Spinal cord (tissue), 10 donors: ENCODE data around the gene RTP3. TPM values are rescaled to one million over a fixed set of nuclear protein-coding genes. Genes with fewer than 3 reads are reported as not detected.

Experiments
- DNase-seq, 6 donors: peaks; one replicate each; pipeline versions ENCODE4 v3.0.0 to v3.0.0-alpha.2; 2013 to 2015; ENCODE audit warnings: low spot score in 6 of 6, low read depth in 4 of 6
- H3K27ac ChIP-seq: one replicate; pipeline ENCODE4 v1.5.1; 2013; ENCODE audit warnings: low read depth, low read length, control low read depth
- H3K27me3 ChIP-seq: one replicate; pipeline ENCODE4 v1.6.1; 2013; ENCODE audit warnings: low read length; ENCODE audit not compliant: control insufficient read depth, insufficient read depth
- H3K36me3 ChIP-seq: one replicate; pipeline ENCODE4 v1.6.1; 2013; ENCODE audit warnings: low read length; ENCODE audit not compliant: control insufficient read depth, insufficient read depth
- H3K4me1 ChIP-seq: one replicate; pipeline ENCODE4 v1.6.1; 2013; ENCODE audit warnings: low read length; ENCODE audit not compliant: control insufficient read depth, insufficient read depth
- H3K4me3 ChIP-seq: one replicate; pipeline ENCODE4 v1.5.1; 2013; ENCODE audit warnings: low read depth, low read length, control low read depth
- H3K9me3 ChIP-seq: one replicate; pipeline ENCODE4 v1.6.1; 2013; ENCODE audit warnings: low read length; ENCODE audit not compliant: control insufficient read depth, insufficient read depth
- WGBS: methylation state at CpG from one replicate; pipeline ENCODE4 v1.1.5; 2013; ENCODE audit warnings: missing lambda C conversion rate; ENCODE audit not compliant: insufficient coverage; 5-methylcytosine and 5-hydroxymethylcytosine counted together
- polyA plus RNA-seq, 2 donors: library from polyadenylated mRNA; unstranded; fragments of 120-200 nt; gene quantifications; one replicate each; pipeline ENCODE4 v1.2.1, GENCODE V29; 2013; ENCODE audit not compliant: insufficient read length in 2 of 2
- total RNA-seq, 2 donors: library from RNA; depleted of rRNA in 1 of 2; stranded (reverse); fragments of 120-200 nt in 1 of 2; fragments of >200 nt in 1 of 2; gene quantifications; one replicate each; pipeline versions ENCODE4 v1.2.3 to v1.2.4, GENCODE V29; 2013 to 2014
- donor health status: healthy.

The RTP3 gene
- total and polyA plus RNA-seq, 4 donors: not detected

DNA sequence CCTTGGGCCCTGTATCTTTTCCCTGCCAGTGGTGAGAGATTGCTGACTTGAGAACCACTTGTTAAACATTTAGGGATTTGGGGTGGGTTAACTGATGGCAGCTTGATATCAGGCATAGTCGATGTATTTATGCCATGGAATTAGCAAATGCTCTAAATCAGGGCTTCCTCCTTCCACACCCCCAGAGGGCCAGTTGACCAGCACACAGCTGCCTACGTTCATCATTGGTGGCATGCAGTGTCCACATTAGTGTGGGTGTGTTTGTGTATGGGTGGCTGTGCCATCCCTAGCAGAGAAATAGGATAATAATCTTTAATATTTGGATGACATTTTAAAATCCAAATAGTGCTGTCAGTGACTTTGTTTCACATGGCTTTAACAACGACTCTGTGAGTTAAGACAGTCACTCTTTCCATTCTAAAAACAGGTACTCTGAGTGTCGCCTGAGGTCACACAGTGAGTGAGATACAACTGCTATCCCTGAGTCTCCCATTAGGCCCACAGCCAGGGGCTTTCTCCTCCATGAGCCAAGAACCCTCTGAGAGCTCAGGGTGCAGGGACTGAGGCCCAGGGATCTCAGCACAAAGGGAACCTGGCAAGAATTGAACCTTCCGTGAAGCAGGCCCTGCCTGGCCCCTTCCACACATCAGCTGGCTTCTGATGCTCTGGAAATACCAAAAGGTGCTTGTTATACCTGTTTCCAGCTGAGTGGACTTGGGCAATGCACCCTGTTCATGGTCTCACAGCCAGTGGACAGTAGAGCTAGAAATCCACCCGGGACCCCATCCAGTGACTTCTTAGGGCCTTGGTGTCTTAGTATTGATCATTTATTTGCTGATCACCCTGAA is 28.8 kb upstream of the RTP3 start:
- Histone ChIP-seq H3K4me3 (no peak overlapping the region), H3K27ac (no peak overlapping the region), H3K9me3 (no peaks in the 10 kb centered on the region), H3K4me1 (peaks cover 8% of the 10 kb centered on the region), H3K27me3 (peaks cover 14% of the 10 kb centered on the region), H3K36me3 (no peaks in the 10 kb centered on the region)
- WGBS: 98% methylated on average over 3 of the region's 6 CpGs
- DNase-seq: no peak

DNA sequence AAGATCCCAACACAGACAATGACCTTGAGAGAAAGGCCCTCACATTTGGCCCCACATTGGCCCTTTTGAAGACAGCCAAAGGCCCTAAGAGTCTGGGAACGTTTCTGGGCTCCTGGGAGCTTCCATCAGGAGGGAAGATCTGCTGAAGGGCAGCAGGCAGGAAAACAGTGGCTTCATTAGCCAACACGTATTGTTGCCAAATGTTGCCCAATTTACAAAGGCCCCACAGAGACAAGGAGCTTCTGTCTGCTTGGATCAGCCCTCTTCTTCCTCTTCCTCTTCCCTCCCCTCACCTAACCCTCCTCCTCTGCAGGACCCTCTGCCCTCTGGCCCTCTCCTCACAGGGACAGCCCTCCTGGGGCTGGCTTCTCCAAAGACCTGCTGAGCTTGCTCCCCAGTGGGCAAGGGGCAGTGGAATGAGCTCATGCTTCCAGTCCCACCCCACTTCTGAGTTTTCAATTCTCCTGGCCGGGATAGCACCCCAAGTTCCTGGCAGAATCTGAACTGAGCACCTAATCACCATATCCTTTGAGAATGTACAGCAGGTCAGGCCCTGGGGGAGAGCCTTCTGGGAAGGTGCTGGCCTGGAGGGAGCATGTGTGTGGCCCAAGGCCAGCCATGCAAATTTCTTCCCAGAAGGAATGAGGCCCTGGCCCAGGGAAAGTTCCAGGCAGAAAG is 28.0 kb upstream of the RTP3 start:
- Histone ChIP-seq H3K9me3 (no peaks in the 10 kb centered on the region), H3K27me3 (peaks cover 6% of the 10 kb centered on the region), H3K4me1 (peaks cover 2% of the 10 kb centered on the region), H3K36me3 (no peaks in the 10 kb centered on the region), H3K4me3 (no peak overlapping the region), H3K27ac (no peak overlapping the region)
- DNase-seq: no peak
- 42% methylated on average over 3 of the region's 3 CpGs for WGBS

DNA sequence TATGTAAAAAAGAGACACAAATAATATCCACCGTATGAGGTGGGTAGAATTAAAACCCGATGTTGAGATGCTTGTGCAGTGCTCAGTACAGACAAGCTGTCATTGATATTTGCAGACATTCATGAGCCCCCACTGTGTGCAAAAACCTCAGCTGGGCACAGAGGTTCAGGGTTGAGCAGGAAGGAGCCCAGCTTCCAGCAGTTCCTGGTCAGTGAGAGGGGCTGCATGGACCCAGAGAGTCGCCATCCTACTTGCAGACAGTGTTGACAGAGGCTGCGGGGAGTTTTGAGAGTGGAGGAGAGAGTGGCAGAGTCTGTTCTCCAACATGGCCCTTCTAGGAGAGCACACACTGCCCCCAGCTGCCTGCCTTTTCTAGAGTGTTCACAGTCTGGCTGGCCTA is 26.9 kb upstream of the RTP3 start:
- DNase-seq: no peak
- Histone ChIP-seq H3K27me3 (no peaks in the 10 kb centered on the region), H3K9me3 (no peaks in the 10 kb centered on the region), H3K27ac (no peak overlapping the region), H3K4me3 (no peak overlapping the region), H3K4me1 (no peaks in the 10 kb centered on the region), H3K36me3 (no peaks in the 10 kb centered on the region)
- 89% methylated on average over 4 of the region's 4 CpGs for WGBS

DNA sequence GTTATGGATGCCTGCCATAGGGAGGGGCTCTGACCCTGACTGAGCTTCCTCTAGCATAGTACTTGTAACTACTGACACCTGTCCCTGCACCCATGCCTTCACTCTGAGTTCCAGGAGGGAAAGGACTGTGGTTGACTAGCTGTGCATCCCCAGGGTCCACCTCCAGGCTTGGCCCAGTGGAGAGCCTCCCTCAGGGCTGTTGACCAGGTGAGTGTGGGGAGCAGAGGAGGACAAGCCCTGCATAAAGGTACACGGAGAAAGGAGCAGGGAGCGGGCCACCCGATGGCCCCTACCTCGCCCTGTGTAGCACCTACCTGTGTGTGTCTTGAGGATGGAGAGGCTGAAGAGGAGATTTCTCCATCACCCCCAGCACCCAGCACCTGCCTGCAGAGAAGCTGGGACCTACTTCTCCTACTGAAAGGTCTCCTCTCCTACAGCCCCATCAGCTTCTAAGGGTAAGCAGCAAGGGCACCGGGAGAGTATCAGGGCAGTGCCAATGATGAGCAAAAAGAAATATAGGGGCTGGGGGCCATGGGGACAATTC is 26.3 kb upstream of the RTP3 start:
- DNase-seq: no peak
- no peaks in the 10 kb centered on the region for H3K9me3 ChIP-seq
- no CpG with 5 or more reads among the region's 5 CpGs for WGBS
- no peaks in the 10 kb centered on the region for H3K27me3 ChIP-seq
- no peaks in the 10 kb centered on the region for H3K36me3 ChIP-seq
- H3K4me1 ChIP-seq: no peaks in the 10 kb centered on the region
- no peak overlapping the region for H3K4me3 ChIP-seq
- no peak overlapping the region for H3K27ac ChIP-seq

DNA sequence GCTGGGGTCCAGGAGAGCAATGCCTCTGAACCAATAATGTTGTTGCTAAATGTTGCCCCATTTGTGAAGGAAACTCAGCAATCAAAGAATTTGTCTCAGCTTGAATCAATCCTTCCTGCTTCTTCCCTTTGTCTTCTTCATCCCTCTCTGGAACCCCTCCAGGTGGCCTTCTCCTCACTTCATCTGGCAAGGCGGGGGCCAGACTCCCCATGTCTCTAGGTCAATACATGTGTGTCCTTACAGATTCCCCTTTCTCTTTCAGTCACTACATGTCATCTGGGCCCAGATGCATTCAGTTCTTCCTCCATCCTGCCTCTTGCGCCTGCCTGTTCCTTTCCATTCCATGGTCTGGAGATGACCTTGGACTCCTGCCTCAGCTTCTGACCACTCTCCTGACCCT is 25.0 kb upstream of the RTP3 start:
- H3K36me3 ChIP-seq: no peaks in the 10 kb centered on the region
- DNase-seq: no peak
- no peak overlapping the region for H3K4me3 ChIP-seq
- no peaks in the 10 kb centered on the region for H3K4me1 ChIP-seq
- no peaks in the 10 kb centered on the region for H3K27me3 ChIP-seq
- WGBS: 80% methylated on average over 2 of the region's 2 CpGs
- no peaks in the 10 kb centered on the region for H3K9me3 ChIP-seq
- H3K27ac ChIP-seq: no peak overlapping the region

DNA sequence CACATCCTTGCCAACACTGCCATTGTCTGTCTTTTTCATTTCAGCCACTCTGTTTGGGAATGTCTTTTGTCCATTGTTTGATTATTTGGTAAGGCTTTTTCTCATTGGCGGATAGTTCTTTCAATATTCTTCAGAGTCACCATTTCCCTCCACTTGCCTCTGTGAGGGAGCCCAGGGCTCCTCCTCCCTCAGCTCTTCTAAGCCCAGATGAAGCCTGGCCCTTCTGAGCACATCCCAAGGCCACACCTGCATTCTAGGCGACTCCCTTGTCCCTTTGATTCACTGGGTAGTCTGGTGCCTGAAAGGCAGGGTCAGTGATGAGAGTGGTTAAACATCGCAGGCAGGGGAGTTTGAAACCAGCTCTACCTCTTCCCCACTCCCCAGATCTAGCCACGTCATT is 20.6 kb upstream of the RTP3 start:
- no peak overlapping the region for H3K4me3 ChIP-seq
- DNase-seq: no peak
- no peaks in the 10 kb centered on the region for H3K36me3 ChIP-seq
- H3K27me3 ChIP-seq: no peaks in the 10 kb centered on the region
- no CpG with 5 or more reads among the region's 4 CpGs for WGBS
- H3K9me3 ChIP-seq: no peaks in the 10 kb centered on the region
- H3K4me1 ChIP-seq: no peaks in the 10 kb centered on the region
- H3K27ac ChIP-seq: no peak overlapping the region

DNA sequence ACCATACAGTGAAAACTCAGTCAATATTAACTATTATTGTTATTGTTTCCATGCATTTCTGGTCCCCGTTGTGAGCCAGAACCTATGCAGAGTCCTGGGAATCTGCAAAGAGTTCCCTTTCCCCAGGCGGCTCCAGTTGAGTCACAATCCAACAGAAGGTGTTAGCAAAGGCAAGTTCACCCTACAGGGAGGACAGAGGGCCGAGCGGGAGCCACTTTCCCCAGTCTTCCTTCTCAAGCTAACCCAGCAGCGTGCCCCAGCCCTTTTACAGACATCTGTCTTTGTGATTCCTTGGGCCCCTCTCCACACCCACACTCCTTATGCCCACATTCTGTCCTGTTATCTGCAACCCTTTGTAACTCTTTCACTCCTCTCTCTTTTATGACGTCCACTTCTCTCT is 20.0 kb upstream of the RTP3 start:
- H3K4me3 ChIP-seq: no peak overlapping the region
- H3K9me3 ChIP-seq: no peaks in the 10 kb centered on the region
- no peak for DNase-seq
- 77% methylated on average over 5 of the region's 6 CpGs for WGBS
- no peak overlapping the region for H3K27ac ChIP-seq
- no peaks in the 10 kb centered on the region for H3K4me1 ChIP-seq
- no peaks in the 10 kb centered on the region for H3K27me3 ChIP-seq
- no peaks in the 10 kb centered on the region for H3K36me3 ChIP-seq

DNA sequence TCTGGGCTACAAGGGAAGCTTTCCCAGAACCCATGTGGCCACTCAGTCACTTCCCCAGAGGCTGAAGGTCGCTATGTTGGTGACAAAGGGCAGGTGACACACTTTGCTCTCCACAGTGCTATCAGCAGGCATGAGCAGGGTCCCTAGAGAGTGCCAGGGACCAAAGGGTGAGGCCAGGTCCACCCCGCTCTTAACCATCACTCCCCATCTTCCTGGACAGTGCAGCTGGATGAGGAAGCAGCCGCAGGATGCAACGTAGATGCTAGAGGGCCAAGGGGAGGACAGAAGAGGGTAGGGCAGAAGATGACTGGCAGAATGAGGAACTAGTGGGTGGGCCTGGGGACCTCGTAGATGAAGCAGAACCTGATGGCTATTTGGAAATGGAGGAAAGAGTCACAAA is 19.4 kb upstream of the RTP3 start:
- WGBS: 84% methylated on average over 4 of the region's 5 CpGs
- Histone ChIP-seq H3K4me3 (no peak overlapping the region), H3K27me3 (no peaks in the 10 kb centered on the region), H3K36me3 (no peaks in the 10 kb centered on the region), H3K4me1 (no peaks in the 10 kb centered on the region), H3K27ac (no peak overlapping the region), H3K9me3 (no peaks in the 10 kb centered on the region)
- DNase-seq: no peak

DNA sequence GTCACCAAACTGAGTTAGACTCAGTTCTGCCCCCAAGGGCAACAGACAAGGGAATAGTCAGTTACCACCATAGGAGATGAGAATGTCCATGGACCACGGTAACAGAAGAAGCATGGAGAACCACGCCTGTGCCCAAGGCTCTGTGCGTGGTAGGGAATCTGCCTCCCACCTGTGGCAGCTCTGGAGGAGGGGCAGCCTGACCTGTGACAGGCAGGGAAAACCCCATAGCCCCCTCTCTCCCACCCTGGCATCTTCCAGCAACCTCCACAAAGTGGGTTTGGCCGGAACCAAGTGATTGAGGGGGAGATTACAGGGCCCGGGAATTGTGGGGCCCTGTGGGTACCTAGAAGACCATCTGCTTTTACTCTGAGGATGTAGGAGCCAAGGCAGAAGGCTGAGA is 18.8 kb upstream of the RTP3 start:
- no peaks in the 10 kb centered on the region for H3K27me3 ChIP-seq
- DNase-seq: no peak
- no peak overlapping the region for H3K27ac ChIP-seq
- H3K4me3 ChIP-seq: no peak overlapping the region
- H3K9me3 ChIP-seq: no peaks in the 10 kb centered on the region
- 94% methylated on average over 4 of the region's 5 CpGs for WGBS
- no peaks in the 10 kb centered on the region for H3K4me1 ChIP-seq
- H3K36me3 ChIP-seq: no peaks in the 10 kb centered on the region

DNA sequence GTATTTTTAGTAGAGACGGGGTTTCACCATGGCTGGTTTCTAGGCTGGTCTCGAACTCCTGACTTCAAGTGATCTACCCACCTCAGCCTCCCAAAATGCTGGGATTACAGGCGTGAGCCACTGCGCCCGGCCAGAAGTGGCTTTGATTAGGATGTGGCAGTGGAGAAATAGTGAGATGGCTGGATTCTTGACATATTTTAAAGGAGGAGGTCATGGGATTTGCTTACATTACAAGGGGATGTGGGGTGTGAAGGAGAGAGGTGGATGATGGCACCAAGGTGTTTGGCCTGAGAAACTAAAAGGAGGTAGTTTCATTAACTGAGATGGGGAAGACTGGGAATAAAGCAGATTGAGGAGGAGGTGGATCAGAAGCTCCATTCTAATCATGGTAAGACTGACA is 18.1 kb upstream of the RTP3 start:
- no peak for DNase-seq
- no CpG with 5 or more reads among the region's 5 CpGs for WGBS
- Histone ChIP-seq H3K27me3 (no peaks in the 10 kb centered on the region), H3K9me3 (no peaks in the 10 kb centered on the region), H3K27ac (no peak overlapping the region), H3K4me1 (no peaks in the 10 kb centered on the region), H3K36me3 (no peaks in the 10 kb centered on the region), H3K4me3 (no peak overlapping the region)
